GM19395 (cell line): ENCODE measurements around the gene SWAP70.
"Not testable (repeated sequence)": the region's sequence is repeated elsewhere in the genome, so short reads cannot be mapped to it uniquely, and the experiment has no call there.

Source experiments
- ATAC-seq: cut with Tn5 transposase; IDR thresholded peaks from one replicate; pipeline ENCODE4 v1.9.1; 2021; ENCODE audit warnings: mild to moderate bottlenecking, moderate library complexity; ENCODE audit not compliant: unreplicated experiment

Gene SWAP70

GRCh38 chr11:9719566-9720289, 55.9 kb downstream of the SWAP70 start:
- ATAC-seq = no peak

DNA sequence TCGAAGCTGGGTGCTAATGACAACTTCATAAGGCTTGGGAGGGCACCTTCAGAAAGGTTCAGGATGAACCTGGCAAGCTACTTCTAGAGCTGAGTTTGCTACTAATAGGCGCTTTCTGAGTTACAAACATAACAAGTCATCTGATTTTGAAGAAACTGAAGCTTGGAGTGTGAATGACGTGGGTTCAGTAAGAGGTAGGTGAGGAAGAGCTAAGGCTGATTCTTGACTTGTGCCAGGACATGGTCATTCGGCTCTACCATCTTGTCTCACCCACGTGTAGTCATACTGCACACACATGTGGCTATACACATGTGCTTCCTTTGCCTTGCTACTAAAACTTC, 56.4 kb downstream of the SWAP70 start:
- ATAC-seq = no peak

GRCh38 chr11:9722023-9722422, 58.1 kb downstream of the SWAP70 start:
- no peak for ATAC-seq

DNA sequence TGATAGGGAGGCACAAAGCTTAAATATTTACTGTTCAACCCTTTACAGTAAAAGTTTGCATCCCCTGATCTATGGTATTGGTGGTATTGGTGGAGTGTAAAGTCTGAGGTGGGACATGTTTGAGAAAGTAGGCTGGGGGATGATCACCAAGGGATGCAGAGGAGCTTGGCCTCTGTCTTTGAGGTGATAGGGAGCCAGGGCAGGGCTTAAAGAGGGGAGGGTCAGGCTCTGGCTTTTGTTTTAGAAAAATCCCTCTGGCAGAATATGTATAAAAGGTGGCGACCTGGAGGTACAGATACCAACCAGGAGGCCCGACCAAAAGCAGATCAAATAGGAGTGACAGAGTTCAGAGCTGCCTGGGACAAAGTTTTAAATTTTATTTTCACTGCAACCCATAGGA, 59.0 kb downstream of the SWAP70 start:
- no peak for ATAC-seq

- no peak for ATAC-seq
These were observed 62.6 kb downstream of the SWAP70 start for GRCh38 chr11:9726321-9727022.

DNA sequence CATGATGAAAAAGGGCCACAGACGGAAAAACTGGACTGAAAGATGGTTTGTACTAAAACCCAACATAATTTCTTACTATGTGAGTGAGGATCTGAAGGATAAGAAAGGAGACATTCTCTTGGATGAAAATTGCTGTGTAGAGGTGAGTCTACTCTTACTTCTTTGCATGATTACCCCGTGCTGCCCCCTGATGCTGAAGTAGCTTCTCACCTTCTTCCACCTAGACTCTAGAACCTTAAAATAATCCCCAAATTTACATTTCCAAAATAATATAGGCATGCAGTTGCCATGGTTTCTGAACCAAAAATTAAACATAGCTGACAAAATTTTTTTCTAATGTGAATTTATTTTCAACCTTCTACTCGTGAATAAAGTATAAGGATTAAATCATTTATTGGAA, 64.2 kb downstream of the SWAP70 start:
- ATAC-seq = no peak

DNA sequence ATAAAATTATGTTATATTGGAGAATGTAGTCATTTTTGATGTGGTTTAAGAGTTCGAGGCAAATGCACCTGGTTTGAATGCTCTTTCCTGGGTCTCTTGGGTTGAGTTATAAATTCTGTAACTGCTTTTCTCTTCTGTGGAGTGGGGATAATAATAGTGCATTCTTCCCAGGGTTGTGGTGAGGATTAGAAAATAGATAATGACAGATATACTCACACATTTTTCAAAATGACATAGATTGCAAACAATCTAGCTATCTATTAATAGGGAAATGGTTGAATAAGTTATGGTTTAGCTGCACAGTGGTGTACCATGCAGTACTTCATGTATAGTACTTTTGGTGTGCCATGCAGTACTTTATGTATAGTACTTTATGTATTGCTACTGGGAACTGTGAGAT, 67.4 kb downstream of the SWAP70 start:
- ATAC-seq = no peak

DNA sequence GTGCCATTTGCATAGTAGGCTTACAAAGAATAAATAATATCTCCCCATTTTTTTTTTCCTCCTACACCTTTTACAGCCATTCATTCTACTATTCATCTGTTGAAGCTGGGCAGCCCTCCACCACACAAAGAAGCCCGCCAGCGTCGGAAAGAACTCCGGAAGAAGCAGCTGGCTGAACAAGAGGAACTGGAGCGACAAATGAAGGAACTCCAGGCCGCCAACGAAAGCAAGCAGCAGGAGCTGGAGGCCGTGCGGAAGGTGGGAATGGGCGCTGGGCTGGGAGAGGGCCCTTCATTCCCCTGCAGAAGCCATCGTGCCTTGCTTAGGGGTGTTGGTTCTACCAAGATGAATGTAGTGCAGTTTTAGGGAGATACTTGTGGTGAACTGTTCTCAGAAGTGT, 68.6 kb downstream of the SWAP70 start:
- ATAC-seq = no peak

GRCh38 chr11:9733212-9733611, 69.3 kb downstream of the SWAP70 start:
- no peak for ATAC-seq

- ATAC-seq = no peak
These were observed 71.4 kb downstream of the SWAP70 start for GRCh38 chr11:9735236-9735635.

GRCh38 chr11:9735919-9736318, 72.0 kb downstream of the SWAP70 start:
- ATAC-seq = no peak

DNA sequence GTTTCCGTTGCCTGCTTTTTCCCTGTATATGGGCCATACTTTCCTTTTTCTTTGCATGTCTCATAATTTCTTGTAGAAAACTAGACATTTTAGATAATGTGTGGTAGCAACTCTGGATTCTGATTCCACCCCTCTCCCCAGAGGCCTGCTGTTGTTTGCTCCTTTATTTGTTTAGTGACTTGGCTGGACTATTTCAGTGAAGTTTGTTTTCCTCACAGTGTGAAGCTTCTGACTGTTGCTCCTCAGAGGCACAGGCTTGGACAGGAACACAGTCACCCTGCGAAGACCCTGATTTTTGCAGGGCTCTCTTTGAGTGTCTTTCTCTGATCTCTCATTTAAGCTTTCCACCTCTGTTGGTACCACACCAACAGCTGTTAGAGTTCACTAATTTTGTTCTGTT, 72.5 kb downstream of the SWAP70 start:
- no peak for ATAC-seq

DNA sequence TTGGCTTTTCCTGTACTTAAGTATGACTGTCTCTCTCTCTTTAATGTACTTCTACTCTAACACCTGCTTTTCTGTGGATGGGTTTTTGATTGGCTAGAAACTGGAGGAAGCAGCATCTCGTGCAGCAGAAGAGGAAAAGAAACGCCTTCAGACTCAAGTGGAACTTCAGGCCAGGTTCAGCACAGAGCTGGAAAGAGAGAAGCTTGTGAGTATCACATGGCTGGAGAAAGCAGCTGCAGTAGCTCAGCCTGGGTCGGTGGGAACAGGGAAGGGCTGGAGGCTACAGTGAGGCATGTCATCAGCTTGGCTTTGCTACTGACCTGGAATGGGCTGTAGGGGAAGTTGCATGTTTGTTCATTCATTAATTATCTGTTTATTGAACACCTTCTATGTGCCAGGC, 74.2 kb downstream of the SWAP70 start:
- ATAC-seq = no peak

GRCh38 chr11:9738707-9739106, 74.8 kb downstream of the SWAP70 start:
- ATAC-seq = no peak

GRCh38 chr11:9739123-9739900, 75.4 kb downstream of the SWAP70 start:
- ATAC-seq = peak; percentile 63

DNA sequence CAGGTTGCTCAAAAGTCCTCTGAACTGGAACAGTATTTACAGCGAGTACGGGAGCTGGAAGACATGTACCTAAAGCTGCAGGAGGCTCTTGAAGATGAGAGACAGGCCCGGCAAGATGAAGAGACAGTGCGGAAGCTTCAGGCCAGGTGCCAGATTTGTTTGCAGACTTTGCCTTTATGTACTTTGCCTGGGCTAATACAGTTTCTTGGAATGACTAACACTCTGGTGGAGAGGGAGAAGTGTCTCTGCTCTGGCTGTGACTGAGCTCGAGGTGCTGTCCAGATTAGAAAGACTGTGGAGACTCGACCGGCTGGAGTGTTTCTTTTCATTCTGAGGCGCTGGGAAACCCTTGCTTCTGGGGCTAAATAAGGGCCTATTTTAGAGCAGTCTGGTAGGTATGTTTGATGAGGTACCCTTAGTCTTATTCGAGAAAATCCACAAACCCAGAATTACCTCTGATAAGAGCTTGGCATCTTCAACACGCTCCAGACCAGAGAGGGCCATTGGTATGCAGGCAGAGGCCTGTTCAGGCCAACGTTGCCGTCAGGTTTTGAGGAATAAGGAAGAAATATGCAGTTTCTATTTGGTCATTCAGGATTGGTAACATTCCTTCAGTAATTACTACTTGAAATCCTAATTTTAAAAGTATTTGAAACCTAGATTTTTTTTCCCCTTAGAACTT, 76.5 kb downstream of the SWAP70 start:
- ATAC-seq = no peak

DNA sequence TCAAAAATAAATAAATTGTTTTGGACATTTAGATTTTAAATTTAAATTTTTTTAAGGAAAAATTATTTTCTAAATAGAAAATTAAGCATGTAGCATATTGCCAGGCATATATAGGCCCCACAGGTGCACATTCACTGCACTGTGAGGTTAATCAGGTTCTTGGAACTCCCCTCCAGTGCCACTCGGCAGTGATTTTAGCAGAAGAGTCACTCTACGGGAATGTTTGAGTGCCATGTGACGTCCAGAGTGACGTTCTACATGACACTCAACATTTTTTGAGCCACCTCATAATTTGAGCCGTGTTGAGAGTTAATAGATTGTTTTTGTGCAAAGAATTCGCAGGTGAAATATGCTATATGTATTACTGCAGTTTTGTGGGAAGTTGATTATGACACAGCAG, 77.4 kb downstream of the SWAP70 start:
- ATAC-seq = no peak

DNA sequence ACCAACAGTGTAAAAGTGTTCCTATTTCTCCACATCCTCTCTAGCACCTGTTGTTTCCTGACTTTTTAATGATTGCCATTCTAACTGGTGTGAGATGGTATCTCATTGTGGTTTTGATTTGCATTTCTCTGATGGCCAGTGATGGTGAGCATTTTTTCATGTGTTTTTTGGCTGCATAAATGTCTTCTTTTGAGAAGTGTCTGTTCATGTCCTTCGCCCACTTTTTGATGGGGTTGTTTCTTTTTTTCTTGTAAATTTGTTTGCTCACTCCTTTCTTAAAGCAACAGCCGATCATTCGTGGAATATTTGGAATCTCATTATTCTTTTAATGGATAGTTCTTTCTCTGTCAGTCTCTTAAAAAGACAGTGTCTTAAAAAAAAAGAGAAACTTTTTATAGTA, 79.6 kb downstream of the SWAP70 start:
- not testable (repeated sequence) for ATAC-seq

DNA sequence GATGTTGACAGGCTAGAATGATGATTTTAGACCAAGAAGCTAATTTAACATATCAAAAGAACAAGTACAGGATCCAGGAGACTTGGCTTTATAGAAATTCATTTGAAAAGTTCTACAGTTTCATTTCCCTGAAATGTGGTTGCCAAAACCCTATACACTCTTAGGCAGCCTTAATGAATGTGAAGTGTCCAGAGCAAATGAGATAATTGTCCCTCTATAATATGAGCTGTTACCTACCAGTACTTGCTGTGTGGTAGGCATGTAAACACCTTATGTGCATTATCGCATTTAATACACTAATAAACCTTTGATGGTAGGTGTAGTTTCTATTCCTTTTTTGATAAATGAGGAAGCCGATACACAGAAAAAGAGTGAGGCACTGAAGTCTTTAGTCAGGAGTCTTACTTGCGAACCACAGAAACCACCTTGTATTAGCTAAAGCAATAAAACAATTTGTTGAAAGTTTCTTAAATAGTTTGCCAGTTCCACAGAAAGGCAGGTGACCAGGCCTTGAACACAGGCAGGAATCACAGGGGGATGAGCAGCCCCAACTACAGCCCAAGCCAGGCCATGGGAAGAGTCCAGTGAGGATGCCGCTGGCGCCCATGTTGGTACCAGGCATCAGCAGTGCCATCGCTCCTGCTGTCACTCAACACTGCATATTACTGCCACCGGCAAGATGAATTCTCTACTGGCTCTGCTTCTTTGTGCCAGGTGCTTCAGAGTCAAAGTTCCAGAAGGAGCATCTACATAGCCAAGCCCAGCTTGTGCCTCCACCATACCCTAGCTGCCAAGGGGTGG, 81.7 kb downstream of the SWAP70 start:
- peak; percentile 71 for ATAC-seq

DNA sequence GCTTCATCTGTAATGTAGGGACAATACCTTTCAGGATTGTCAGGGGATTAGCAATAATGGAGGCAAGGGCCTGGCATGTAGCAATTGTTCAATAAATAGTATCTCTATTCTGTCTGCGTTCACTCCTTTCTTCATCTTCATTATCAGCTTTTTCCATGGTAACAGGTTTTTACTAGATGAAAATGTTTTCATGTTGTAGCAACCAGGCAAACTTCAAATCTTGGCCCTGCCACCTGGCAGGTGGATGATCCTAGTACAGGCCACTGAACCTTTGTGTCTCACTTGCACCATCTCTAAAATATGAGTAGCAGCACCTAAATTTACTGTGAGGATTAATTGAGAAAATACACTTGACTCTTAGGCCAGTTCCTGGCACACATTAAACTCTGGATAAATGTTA, 83.4 kb downstream of the SWAP70 start:
- no peak for ATAC-seq

- ATAC-seq = no peak
These were observed 84.0 kb downstream of the SWAP70 start for GRCh38 chr11:9747828-9748227.
